GM18511 (cell line): ENCODE results near the gene HIPK3.
"Not testable (repeated sequence)": the region's sequence is repeated elsewhere in the genome, so short reads cannot be mapped to it uniquely, and the experiment has no call there.

Experiments used
- ATAC-seq: cut with Tn5 transposase; IDR thresholded peaks from one replicate; pipeline ENCODE4 v1.9.1; 2021; ENCODE audit warnings: mild to moderate bottlenecking, moderate library complexity; ENCODE audit not compliant: unreplicated experiment

The HIPK3 gene

GRCh38 chr11:33257160-33257896 lies at the start of gene HIPK3:
TSS of gene HIPK3 (plus strand) at chr11:33257381.
- ATAC-seq, result peak; percentile 75

- ATAC-seq, result no peak
Observed at GRCh38 chr11:33207408-33207985, 49.7 kb upstream of the HIPK3 start.

- ATAC-seq, result no peak
Observed at GRCh38 chr11:33208150-33208549, 49.0 kb upstream of the HIPK3 start.

GRCh38 chr11:33211153-33211552 lies 46.0 kb upstream of the HIPK3 start:
- ATAC-seq, result no peak

GRCh38 chr11:33211580-33211979 lies 45.6 kb upstream of the HIPK3 start:
- no peak for ATAC-seq

GRCh38 chr11:33214187-33214586 lies 43.0 kb upstream of the HIPK3 start:
- no peak for ATAC-seq

GRCh38 chr11:33214767-33215166 lies 42.4 kb upstream of the HIPK3 start:
- ATAC-seq, result no peak

GRCh38 chr11:33216676-33217075 lies 40.5 kb upstream of the HIPK3 start:
- ATAC-seq, result not testable (repeated sequence)

GRCh38 chr11:33222052-33222750 lies 35.0 kb upstream of the HIPK3 start:
- no peak for ATAC-seq

- no peak for ATAC-seq
Observed at GRCh38 chr11:33225371-33225770, 31.8 kb upstream of the HIPK3 start.

GRCh38 chr11:33227578-33228261 lies 29.5 kb upstream of the HIPK3 start:
- ATAC-seq, result no peak

GRCh38 chr11:33234397-33235190 lies 22.6 kb upstream of the HIPK3 start:
- no peak for ATAC-seq

GRCh38 chr11:33237039-33237597 lies 20.1 kb upstream of the HIPK3 start:
- ATAC-seq, result no peak

GRCh38 chr11:33242575-33242974 lies 14.6 kb upstream of the HIPK3 start:
- ATAC-seq, result no peak

- ATAC-seq, result not testable (repeated sequence)
Observed at GRCh38 chr11:33243654-33244053, 13.5 kb upstream of the HIPK3 start.

GRCh38 chr11:33248416-33248971 lies 8.7 kb upstream of the HIPK3 start:
- ATAC-seq, result no peak

GRCh38 chr11:33256031-33256812 lies 959 bp upstream of the HIPK3 start:
- no peak for ATAC-seq

- no peak for ATAC-seq
Observed at GRCh38 chr11:33256813-33257159, 395 bp upstream of the HIPK3 start.

- ATAC-seq, result peak; percentile 49
Observed at GRCh38 chr11:33257897-33258630, 883 bp downstream of the HIPK3 start.
